WTC11 (cell line): Measurements from ENCODE around the gene RUNX2. TPM values are rescaled to one million over a fixed set of nuclear protein-coding genes. Genes with fewer than 3 reads are reported as not detected.

Source experiments
- ATAC-seq: fragments of 200-7000 bp; cut with Tn5 transposase; 2 replicates; pipeline ENCODE4 v1.10.0; 2021; ENCODE audit warnings: mild to moderate bottlenecking, moderate library complexity
- CTCF ChIA-PET: fragments of 300-600 bp; sonication (Branson Sonifier 250); formaldehyde crosslinking; loops from one replicate; lab custom pipeline; 2021; ENCODE audit warnings: antibody characterized with exemption; lab: Charles Lee
- POLR2A ChIA-PET: fragments of 350-600 bp; sonication (Branson Sonifier 250); formaldehyde crosslinking; loops from one replicate; lab custom pipeline; 2021; ENCODE audit warnings: antibody characterized with exemption; lab: Charles Lee
- DNase-seq: peaks from one replicate; pipeline ENCODE4 v3.0.0; 2021; ENCODE audit warnings: low spot score
- H3K27ac Mint-ChIP-seq: 2 replicates; pipeline ENCODE4 v1.8.0; 2021; ENCODE audit warnings: mixed read lengths
- H3K27me3 Mint-ChIP-seq: 2 replicates; pipeline ENCODE4 v1.8.0; 2021; ENCODE audit warnings: low read depth, mild to moderate bottlenecking, moderate library complexity, mixed read lengths
- H3K36me3 Mint-ChIP-seq: 2 replicates; pipeline ENCODE4 v1.8.0; 2021; ENCODE audit warnings: mixed read lengths
- H3K4me1 Mint-ChIP-seq: 2 replicates; pipeline ENCODE4 v1.8.0; 2022; ENCODE audit warnings: mixed read lengths
- H3K4me3 Mint-ChIP-seq: 2 replicates; pipeline ENCODE4 v1.8.0; 2021; ENCODE audit warnings: mild to moderate bottlenecking, moderate library complexity, mixed read lengths
- H3K9me3 Mint-ChIP-seq: 2 replicates; pipeline ENCODE4 v1.8.0; 2021; ENCODE audit warnings: mixed read lengths
- AR ChIP-seq: fragments of 250-450 bp; sonication (Bioruptor Pico); IDR thresholded peaks from 2 replicates; pipeline ENCODE4 v1.9.0; 2021; ENCODE audit warnings: mild to moderate bottlenecking
- ATF1 ChIP-seq: sonication (generic); formaldehyde crosslinking; IDR thresholded peaks from 2 replicates; pipeline ENCODE4 v1.8.1; 2023; ENCODE audit warnings: mild to moderate bottlenecking, moderate library complexity, missing genetic modification reagents
- E2F4 ChIP-seq: sonication (generic); formaldehyde crosslinking; IDR thresholded peaks from 2 replicates; pipeline ENCODE4 v1.8.1; 2022; ENCODE audit warnings: low read depth, mild to moderate bottlenecking, moderate library complexity, missing genetic modification reagents, borderline replicate concordance
- E2F5 ChIP-seq: sonication (generic); formaldehyde crosslinking; IDR thresholded peaks from 2 replicates; pipeline ENCODE4 v1.8.1; 2022; ENCODE audit warnings: mild to moderate bottlenecking, moderate library complexity, missing genetic modification reagents
- ERG ChIP-seq: fragments of 250-450 bp; sonication (Bioruptor Pico); IDR thresholded peaks from 2 replicates; pipeline ENCODE4 v1.8.0; 2021; ENCODE audit warnings: mild to moderate bottlenecking
- ESRRA ChIP-seq: sonication (generic); formaldehyde crosslinking; IDR thresholded peaks from 2 replicates; pipeline ENCODE4 v1.8.1; 2022; ENCODE audit warnings: mild to moderate bottlenecking, missing genetic modification reagents, borderline replicate concordance
- FOXK1 ChIP-seq: sonication (generic); formaldehyde crosslinking; IDR thresholded peaks from 2 replicates; pipeline ENCODE4 v1.8.0; 2022; ENCODE audit warnings: mild to moderate bottlenecking, moderate library complexity, missing genetic modification reagents
- FOXP4 ChIP-seq: sonication (generic); formaldehyde crosslinking; IDR thresholded peaks from 2 replicates; pipeline ENCODE4 v1.8.0; 2022; ENCODE audit warnings: mild to moderate bottlenecking, missing genetic modification reagents
- HMGA2 ChIP-seq: fragments of 250-450 bp; sonication (Bioruptor Pico); IDR thresholded peaks from 2 replicates; pipeline ENCODE4 v1.4.0; 2021; ENCODE audit warnings: mild to moderate bottlenecking, moderate library complexity
- IRF1 ChIP-seq: sonication (generic); formaldehyde crosslinking; IDR thresholded peaks from 2 replicates; pipeline ENCODE4 v1.8.0; 2023; ENCODE audit warnings: missing genetic modification reagents
- KAT7 ChIP-seq: sonication (generic); formaldehyde crosslinking; IDR thresholded peaks from 2 replicates; pipeline ENCODE4 v1.8.1; 2023; ENCODE audit warnings: missing genetic modification reagents, mild to moderate bottlenecking, borderline replicate concordance
- NR1H2 ChIP-seq: sonication (generic); formaldehyde crosslinking; IDR thresholded peaks from 2 replicates; pipeline ENCODE4 v1.9.0; 2021; ENCODE audit warnings: mild to moderate bottlenecking, moderate library complexity, missing genetic modification reagents
- OVOL2 ChIP-seq: fragments of 250-450 bp; sonication (Bioruptor Pico); IDR thresholded peaks from 2 replicates; pipeline ENCODE4 v1.9.0; 2021; ENCODE audit warnings: mild to moderate bottlenecking, borderline replicate concordance
- RORB ChIP-seq: fragments of 250-450 bp; sonication (Bioruptor Pico); IDR thresholded peaks from 2 replicates; pipeline ENCODE4 v1.9.0; 2021; ENCODE audit warnings: mild to moderate bottlenecking
- SMAD4 ChIP-seq: sonication (generic); formaldehyde crosslinking; IDR thresholded peaks from 2 replicates; pipeline ENCODE4 v1.8.0; 2022; ENCODE audit warnings: mild to moderate bottlenecking, missing genetic modification reagents
- ZNF138 ChIP-seq: sonication (generic); formaldehyde crosslinking; conservative IDR thresholded peaks from 2 replicates; pipeline ENCODE4 v1.8.1; 2022; ENCODE audit warnings: mild to moderate bottlenecking, moderate library complexity, missing genetic modification reagents
- ZNF263 ChIP-seq: sonication (generic); formaldehyde crosslinking; IDR thresholded peaks from 2 replicates; pipeline ENCODE4 v1.8.1; 2022; ENCODE audit warnings: low read depth, mild to moderate bottlenecking, moderate library complexity, missing genetic modification reagents
- ZNF423 ChIP-seq: fragments of 250-450 bp; sonication (Bioruptor Pico); IDR thresholded peaks from 2 replicates; pipeline ENCODE4 v2.1.2; 2022; ENCODE audit warnings: mild to moderate bottlenecking, moderate library complexity
- total RNA-seq: library from RNA; stranded (reverse); gene quantifications from 3 replicates; pipeline ENCODE4 v1.2.3, GENCODE V29; 2021

RUNX2 gene
- total RNA-seq, 1 experiment from 2014 or later: 0.28 TPM

- TF ChIP-seq ERG (CRISPR knock-in tag) (no peak), E2F4 (CRISPR knock-in tag) (no peak), ESRRA (CRISPR knock-in tag) (no peak), ATF1 (CRISPR knock-in tag) (no peak), FOXP4 (CRISPR knock-in tag) (no peak), IRF1 (CRISPR knock-in tag) (no peak), OVOL2 (CRISPR knock-in tag) (no peak), NR1H2 (CRISPR knock-in tag) (no peak)
Measured at GRCh38 chr6:45707176-45707575, 379.0 kb downstream of the RUNX2 start (continued).

- H3K36me3 Mint-ChIP-seq: no peaks in the 10 kb centered on the region
- no peaks in the 10 kb centered on the region for H3K9me3 Mint-ChIP-seq
- no peak for DNase-seq
- no peak overlapping the region for H3K4me3 Mint-ChIP-seq
- no peak overlapping the region for H3K27ac Mint-ChIP-seq
- CTCF ChIA-PET: no interaction called here
- POLR2A ChIA-PET: no interaction called here
- no peak for ATAC-seq
- H3K27me3 Mint-ChIP-seq: no peaks in the 10 kb centered on the region
- TF ChIP-seq ZNF263 (CRISPR knock-in tag) (no peak), KAT7 (CRISPR knock-in tag) (no peak), HMGA2 (CRISPR knock-in tag) (no peak), ZNF138 (CRISPR knock-in tag) (no peak), RORB (CRISPR knock-in tag) (no peak), AR (CRISPR knock-in tag) (no peak), SMAD4 (CRISPR knock-in tag) (no peak), ZNF423 (CRISPR knock-in tag) (no peak), OVOL2 (CRISPR knock-in tag) (no peak), FOXK1 (CRISPR knock-in tag) (no peak), E2F5 (CRISPR knock-in tag) (no peak)
- peaks cover 6% of the 10 kb centered on the region for H3K4me1 Mint-ChIP-seq
Measured at GRCh38 chr6:45709781-45710220, 381.7 kb downstream of the RUNX2 start.
